ENCODE data around the gene HACD4. TPM values are rescaled to one million over a fixed set of nuclear protein-coding genes. Genes with fewer than 3 reads are reported as not detected.

Gene HACD4
- total RNA-seq, 4 donors from 2014 or later = 1.2 to 8.3 (median 2.0) TPM

DNA sequence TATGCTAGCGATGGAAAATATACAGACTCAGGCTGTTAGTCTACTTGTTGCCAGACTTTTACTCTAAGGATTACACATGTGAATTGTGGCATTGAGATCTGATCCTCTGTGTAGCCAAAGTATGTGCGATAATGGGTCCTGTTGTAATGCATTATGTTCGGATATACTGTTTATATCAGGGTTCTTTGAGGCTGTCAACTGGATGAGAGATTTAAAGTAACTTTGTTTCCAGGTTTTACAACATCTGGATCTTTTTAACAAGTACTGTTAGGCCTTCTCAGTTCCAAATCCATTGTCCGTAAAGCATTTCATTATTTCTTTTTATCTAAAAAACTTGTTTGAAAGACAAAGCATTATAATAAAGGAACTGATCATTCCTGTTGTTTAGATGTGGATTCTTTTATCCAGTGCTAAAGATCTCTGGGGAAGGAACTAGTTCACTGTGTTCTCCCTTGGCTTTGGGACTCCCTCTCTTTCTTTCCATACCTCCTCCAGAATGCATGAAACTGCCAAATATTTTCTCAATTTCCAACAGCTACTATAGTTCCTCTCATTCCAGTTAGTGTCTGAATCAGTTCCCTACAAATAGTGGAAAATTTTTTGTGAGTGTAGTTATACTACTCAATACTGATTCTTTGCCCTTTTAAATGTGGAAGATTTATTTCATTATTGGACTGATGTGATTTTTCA, 68.8 kb downstream of the HACD4 start:
- DNase-seq = no peak
- no peak overlapping the region for H3K27ac ChIP-seq
- no peaks in the 10 kb centered on the region for H3K9me3 ChIP-seq

DNA sequence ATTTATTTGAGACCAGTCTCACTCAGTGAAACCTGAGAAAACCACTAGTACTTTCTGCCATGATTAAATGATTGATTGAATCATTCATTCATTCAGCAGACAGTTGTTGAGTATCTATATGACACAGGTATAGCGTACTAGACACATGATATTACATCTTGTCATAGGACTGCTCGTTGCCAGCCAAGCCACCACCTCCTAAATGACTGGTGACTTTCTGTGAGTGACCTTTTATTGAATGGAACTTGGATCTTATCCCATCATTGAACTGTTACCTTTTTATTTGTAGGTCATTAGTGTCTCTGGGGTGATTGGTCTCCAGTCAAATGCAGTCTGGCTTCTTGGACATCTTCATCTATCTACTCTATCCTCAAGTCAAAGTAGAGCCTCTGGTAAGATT, 80.7 kb downstream of the HACD4 start:
- no peaks in the 10 kb centered on the region for H3K4me1 ChIP-seq
- TF ChIP-seq, protein P1, sequence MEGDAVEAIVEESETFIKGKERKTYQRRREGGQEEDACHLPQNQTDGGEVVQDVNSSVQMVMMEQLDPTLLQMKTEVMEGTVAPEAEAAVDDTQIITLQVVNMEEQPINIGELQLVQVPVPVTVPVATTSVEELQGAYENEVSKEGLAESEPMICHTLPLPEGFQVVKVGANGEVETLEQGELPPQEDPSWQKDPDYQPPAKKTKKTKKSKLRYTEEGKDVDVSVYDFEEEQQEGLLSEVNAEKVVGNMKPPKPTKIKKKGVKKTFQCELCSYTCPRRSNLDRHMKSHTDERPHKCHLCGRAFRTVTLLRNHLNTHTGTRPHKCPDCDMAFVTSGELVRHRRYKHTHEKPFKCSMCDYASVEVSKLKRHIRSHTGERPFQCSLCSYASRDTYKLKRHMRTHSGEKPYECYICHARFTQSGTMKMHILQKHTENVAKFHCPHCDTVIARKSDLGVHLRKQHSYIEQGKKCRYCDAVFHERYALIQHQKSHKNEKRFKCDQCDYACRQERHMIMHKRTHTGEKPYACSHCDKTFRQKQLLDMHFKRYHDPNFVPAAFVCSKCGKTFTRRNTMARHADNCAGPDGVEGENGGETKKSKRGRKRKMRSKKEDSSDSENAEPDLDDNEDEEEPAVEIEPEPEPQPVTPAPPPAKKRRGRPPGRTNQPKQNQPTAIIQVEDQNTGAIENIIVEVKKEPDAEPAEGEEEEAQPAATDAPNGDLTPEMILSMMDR (IDR thresholded peaks at IDR 0.05) = no peak
- TF ChIP-seq POLR2A (IDR thresholded peaks at IDR 0.05) = no peak
- H3K27me3 ChIP-seq = no peaks in the 10 kb centered on the region
- DNase-seq = no peak
- no peaks in the 10 kb centered on the region for H3K9me3 ChIP-seq
- no peaks in the 10 kb centered on the region for H3K36me3 ChIP-seq
- H3K27ac ChIP-seq = no peak overlapping the region
- no peak overlapping the region for H3K4me3 ChIP-seq

More for the DNA sequence above, 68.8 kb downstream of the HACD4 start:
- Histone ChIP-seq H3K36me3 (no peaks in the 10 kb centered on the region), H3K4me1 (no peaks in the 10 kb centered on the region), H3K27me3 (no peaks in the 10 kb centered on the region), H3K4me3 (no peak overlapping the region)
- no peak for TF ChIP-seq POLR2A (IDR thresholded peaks at IDR 0.05)
- TF ChIP-seq, protein P1 (IDR thresholded peaks at IDR 0.05) = no peak

Other genes starting within 250 kb of the HACD4 start
- gene IFNB1, start 46.3 kb upstream of the HACD4 start, total RNA-seq = not detected
- not detected for gene IFNW1, start 110.2 kb upstream of the HACD4 start, total RNA-seq
- gene IFNA21, start 135.0 kb upstream of the HACD4 start, total RNA-seq = not detected
- gene IFNA4, start 155.9 kb upstream of the HACD4 start, total RNA-seq = not detected
- not detected for gene IFNA7, start 170.6 kb upstream of the HACD4 start, total RNA-seq
- gene IFNA10, start 175.5 kb upstream of the HACD4 start, total RNA-seq = not detected
- gene IFNA16, start 185.7 kb upstream of the HACD4 start, total RNA-seq = not detected
- gene IFNA17, start 196.6 kb upstream of the HACD4 start, total RNA-seq = not detected
- gene IFNA14, start 208.4 kb upstream of the HACD4 start, total RNA-seq = not detected

All from Peyer's patch (tissue), 4 donors.